ENCODE results near the gene TEKT5.
"Not testable (repeated sequence)": the region's sequence is repeated elsewhere in the genome, so short reads cannot be mapped to it uniquely, and the experiment has no call there.

TEKT5 gene

GRCh38 chr16:10660950-10661635 is 33.6 kb downstream of the TEKT5 start:
- DNase-seq (ENCODE audit: low read depth in 1 of 2, low spot score in 1 of 2): no peak

DNA sequence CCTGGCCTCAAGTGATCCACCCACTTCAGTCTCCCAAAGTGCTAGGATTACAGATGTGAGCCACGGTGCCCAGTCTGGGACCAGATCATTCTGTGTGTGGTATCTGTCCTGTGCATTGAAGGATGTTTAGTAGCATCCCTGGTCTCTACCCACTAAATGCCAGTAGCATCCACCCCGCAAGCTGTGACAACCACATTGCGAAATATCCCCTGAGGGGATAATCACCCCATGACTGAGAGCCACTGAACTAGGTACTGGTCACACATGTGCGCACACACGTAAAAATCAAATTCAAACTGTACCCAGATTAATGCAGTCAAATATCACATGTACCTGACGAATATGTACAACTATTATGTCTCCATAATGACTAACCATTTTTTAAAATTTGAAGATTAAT is 35.8 kb downstream of the TEKT5 start:
- no peak for DNase-seq (ENCODE audit: low read depth in 1 of 2, low spot score in 1 of 2)

- DNase-seq (ENCODE audit: low read depth in 1 of 2, low spot score in 1 of 2): no peak
Measured at GRCh38 chr16:10657925-10658324, 36.8 kb downstream of the TEKT5 start.

GRCh38 chr16:10656618-10657017 is 38.1 kb downstream of the TEKT5 start:
- DNase-seq (ENCODE audit: low read depth in 1 of 2, low spot score in 1 of 2): no peak

- no peak for DNase-seq (ENCODE audit: low read depth in 1 of 2, low spot score in 1 of 2)
Measured at GRCh38 chr16:10655415-10655977, 39.2 kb downstream of the TEKT5 start.

DNA sequence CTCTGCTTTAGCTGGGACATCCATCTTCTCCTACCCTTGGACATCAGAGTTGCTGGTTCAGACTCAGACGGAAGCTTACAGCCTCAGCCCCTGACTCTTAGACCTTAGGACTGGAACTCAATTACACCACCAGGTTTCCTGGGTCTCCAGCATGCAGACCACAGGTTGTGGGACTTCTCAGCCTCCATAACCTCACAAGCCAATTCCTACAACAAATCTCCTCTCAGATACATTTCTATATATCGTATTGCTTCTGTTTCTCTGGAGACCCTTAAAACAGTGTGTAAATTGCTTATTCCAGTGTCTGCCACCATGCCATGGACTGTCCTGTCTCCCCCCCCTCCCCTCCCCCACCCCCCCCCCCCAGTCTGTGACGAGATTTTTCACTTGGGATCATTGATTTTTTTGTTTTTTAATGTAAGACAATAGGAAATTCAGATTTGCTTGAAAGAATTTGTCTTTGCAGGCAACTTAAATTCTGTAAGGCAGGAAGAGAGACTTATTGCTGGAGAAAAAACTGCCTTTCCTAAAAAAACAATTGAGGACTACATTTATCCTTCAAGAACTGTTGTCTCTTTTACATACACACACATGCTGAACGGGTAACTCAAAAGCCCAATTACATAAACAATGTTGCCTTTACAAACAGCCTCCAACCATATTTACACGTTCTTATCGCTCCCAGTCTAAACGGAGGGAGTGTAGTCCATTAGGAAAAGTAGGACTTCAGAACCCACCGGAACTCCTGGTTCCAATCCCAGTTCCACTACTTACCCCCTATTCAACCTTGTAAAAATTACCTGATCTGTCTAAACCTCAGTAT is 39.9 kb downstream of the TEKT5 start:
- DNase-seq (ENCODE audit: low read depth in 1 of 2, low spot score in 1 of 2): no peak

DNA sequence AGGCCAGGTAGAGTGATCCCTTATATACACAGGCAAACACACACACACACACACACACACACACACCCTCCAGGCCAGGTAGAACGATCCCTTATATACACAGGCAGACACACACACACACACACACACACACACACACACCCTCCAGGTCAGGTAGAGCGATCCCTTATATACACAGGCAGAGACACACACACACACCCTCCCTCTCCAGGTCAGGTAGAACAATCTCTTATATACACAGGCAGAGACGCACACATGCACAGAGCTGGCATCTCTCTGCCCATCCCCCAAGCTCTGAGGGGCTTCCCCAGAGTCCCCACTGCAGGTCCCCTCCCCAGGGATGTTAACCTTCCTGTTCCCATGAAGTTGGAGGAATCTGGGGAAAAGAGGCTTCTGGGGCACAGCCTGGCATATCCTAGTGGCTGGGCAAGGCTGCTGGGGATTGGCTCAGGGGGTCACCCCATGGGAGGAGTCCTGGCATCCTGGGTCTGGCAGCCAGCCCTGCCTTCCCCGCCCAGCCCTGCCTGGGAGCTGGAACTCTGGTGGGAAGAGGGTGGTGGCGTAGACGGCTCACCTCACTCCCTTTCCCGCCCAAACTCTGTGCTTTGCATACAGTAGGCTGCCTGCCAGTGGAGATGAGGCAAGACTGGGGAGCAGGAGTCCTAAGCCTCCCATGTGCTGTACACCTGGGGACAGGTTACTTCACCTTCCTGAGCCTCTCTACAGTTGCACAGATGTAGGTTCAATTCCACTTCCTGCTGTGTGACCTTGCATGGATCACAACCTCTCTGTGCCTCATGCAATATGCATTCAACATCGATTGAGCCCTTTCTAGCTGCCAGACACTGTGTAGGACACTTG is 41.8 kb downstream of the TEKT5 start:
- DNase-seq (ENCODE audit: low read depth in 1 of 2, low spot score in 1 of 2): no peak

DNA sequence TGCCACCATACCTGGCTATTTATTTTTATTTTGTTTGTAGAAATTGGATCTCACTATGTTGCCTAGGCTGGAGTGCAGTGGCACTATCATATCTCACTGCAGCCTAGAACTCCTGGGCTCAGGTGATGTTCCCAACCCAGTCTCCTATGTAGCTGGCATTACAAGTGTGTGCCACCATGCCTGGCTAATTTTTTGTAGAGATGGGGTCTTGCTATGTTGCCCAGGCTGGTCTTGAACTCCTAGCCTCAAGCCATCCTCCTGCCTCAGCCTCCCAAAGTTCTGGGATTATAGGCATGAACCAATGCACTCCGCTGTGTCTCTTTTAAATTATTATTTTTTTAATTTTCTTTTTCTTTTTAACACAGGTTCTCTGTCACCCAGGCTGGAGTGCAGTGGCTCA is 45.6 kb downstream of the TEKT5 start:
- DNase-seq (ENCODE audit: low read depth in 1 of 2, low spot score in 1 of 2): not testable (repeated sequence)

DNA sequence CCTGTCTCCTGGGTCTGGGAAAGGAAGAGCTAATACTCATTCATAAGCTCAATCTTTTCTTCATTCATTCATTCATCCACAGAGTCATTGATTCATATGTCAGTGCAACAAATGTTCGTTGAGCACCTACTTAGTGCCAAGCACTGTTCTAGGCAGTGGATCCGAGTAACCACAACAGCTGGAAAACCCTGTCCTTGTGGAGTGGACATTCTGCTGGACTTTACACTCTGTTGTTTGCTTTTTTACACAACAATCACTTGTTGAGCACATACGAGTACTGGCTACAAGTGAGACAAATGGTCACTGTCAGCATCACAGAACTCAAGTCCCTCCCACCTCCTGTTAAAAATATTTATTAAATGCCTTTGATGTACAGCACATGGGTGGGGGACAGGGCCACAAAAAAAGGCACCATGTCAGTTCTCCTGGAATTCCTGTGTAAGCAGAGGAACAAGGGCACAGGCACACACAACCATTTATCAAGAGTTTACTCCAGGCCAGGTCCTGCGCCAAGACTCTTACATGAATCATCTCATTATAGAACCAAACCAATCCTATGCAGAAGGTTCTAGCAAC is 46.9 kb downstream of the TEKT5 start:
- DNase-seq (ENCODE audit: low read depth in 1 of 2, low spot score in 1 of 2): no peak

- DNase-seq (ENCODE audit: low read depth in 1 of 2, low spot score in 1 of 2): no peak
Measured at GRCh38 chr16:10647264-10647720, 47.4 kb downstream of the TEKT5 start.

DNA sequence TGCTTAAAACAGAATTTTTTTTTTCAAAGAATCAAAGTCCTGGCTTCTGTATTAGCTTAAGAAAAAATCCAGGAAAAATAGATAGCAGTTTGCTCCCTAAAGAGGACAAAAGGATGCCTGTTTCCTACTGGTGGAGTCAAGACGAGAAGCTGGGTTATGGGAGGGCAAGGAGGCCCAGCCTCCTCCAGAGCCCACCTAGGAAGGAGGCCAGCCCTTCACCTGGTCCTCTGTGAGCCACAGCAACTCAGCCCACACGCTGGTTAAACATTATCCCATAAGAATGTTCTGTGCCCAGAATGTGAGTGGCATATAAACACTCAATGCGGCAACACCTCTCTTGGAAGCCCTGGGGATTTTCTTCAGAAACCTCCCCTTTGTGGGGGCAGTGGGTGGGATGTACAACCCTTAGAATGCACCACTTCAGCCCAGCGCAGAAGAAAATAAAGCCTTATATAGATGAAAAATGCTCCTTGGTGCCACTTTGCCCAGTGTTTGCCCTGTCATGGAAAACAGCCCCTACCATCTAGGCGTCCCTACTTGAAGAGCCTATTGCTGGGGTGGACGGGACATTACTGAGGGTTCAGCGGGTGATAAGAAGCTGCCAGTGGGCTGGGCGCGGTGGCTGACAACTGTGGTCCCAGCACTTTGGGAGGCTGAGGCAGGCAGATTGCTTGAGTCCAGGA is 48.0 kb downstream of the TEKT5 start:
- no peak for DNase-seq (ENCODE audit: low read depth in 1 of 2, low spot score in 1 of 2)

DNA sequence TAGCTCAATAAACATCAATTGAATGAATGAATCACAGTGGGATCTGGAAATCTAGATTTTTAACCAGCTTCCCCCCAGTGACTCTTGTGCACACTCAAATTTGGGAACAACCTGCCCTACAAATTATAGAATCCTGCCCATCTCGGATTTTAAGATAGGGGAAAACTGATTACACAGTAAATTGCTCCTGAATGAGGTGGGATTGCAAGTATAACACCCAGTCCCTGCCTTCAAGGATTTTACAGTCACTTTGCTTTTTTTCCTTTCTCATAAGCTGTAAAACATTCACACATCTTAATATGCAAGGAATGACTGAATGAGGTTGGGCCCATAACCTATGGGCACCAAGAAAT is 48.5 kb downstream of the TEKT5 start:
- DNase-seq (ENCODE audit: low read depth in 1 of 2, low spot score in 1 of 2): no peak

GRCh38 chr16:10644092-10644491 is 50.6 kb downstream of the TEKT5 start:
- DNase-seq (ENCODE audit: low read depth in 1 of 2, low spot score in 1 of 2): no peak

DNA sequence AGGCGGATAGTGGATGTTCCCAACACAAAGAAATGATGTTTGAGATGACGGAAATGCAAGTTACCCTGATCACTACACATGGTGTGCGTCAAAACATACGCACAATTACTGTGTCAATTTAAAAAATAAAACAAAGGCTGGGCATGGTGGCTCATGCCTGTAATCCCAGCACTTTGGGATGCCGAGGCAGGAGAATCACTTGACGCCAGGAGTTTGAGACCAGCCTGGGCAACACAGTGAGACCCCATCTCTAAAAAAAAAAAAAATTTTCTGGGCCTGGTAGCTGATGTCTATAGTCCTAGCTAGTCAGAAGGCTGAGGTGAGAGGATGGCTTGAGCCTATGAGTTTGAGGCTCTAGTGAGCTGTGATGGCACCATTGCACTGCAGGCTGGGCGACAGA is 51.8 kb downstream of the TEKT5 start:
- no peak for DNase-seq (ENCODE audit: low read depth in 1 of 2, low spot score in 1 of 2)

DNA sequence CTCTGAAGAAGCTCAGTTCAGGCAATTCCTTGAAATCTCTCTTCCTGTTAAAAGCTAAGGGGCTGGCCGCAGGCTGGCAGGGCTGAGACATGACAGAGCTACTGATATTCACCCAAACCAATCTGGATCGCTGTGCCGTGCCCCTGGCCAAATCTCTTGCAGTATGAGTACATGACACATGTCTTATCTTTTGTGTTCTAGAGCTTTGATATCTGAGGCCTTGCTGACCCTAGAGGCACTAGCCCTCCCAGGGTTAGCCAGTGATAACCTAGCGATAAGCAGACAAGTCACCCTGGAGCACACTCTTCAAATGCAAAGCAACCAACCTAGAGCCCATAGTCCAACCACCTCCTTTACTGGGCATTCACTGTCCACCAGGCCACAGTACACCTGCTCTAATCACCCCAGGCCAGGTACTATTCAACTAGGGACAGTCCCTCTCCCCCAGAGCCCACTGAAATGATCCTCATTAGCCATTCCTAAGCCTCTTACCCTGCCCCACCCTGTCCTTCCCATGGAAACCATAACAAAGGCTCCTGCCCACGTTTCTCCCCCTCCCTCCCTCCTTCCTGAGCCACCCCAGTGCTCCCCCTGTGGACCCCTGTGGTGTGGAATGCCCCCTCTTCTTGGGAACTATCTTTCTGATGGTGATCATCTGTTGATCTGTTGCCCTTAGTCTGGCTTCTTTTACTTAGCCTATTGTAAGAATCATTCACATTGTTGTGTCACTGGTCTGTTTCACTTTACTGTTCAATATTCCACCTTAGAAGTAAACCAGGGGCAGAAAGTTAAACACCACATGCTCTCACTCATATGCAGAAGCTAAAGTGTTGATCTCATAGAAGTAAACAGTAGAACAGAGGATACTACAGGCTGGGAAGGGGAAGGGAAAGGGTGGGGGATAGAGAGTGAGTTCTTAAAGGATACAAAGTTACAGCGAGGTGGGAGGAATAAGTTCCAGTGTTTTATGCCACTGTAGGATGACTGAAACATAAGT is 52.5 kb downstream of the TEKT5 start:
- DNase-seq (ENCODE audit: low read depth in 1 of 2, low spot score in 1 of 2): no peak

DNA sequence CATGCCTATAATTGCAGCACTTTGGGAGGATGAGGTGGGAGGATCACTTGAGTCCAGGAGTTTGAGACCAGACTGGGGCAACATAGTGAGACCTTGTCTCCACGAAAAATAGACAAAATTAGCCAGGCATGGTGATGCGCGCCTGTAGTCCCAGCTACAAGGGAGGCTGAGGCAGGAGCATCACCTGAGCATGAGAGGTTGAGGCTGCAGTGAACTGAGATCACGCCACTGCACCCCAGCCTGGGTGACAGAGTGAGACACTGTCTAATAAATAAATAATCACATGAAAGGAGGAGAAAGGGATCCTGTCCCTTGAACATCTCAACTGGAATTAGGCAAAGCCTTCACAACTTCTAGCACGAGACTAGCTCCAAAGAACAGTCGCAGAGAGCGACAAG is 53.2 kb downstream of the TEKT5 start:
- no peak for DNase-seq (ENCODE audit: low read depth in 1 of 2, low spot score in 1 of 2)

GRCh38 chr16:10640934-10641333 is 53.8 kb downstream of the TEKT5 start:
- DNase-seq (ENCODE audit: low read depth in 1 of 2, low spot score in 1 of 2): no peak

DNA sequence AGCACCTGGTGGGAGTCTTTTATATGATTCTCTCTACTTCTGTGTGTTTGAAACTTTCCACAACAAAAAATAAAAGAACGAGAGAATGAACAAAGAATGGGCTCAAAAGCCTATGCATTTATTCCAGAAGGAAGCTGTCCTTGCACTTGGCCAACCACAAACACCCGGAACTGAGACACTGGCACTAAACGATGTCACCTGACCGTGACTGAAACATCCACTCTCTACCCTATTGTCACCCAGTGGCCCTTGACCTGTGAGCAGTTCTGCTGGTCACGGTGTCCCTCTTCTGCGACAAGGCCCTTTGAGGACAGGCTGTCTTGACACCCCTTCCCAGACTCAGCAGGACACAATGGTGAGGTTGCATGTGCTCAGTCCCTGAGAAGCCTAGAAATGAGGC is 56.6 kb downstream of the TEKT5 start:
- no peak for DNase-seq (ENCODE audit: low read depth in 1 of 2, low spot score in 1 of 2)

DNA sequence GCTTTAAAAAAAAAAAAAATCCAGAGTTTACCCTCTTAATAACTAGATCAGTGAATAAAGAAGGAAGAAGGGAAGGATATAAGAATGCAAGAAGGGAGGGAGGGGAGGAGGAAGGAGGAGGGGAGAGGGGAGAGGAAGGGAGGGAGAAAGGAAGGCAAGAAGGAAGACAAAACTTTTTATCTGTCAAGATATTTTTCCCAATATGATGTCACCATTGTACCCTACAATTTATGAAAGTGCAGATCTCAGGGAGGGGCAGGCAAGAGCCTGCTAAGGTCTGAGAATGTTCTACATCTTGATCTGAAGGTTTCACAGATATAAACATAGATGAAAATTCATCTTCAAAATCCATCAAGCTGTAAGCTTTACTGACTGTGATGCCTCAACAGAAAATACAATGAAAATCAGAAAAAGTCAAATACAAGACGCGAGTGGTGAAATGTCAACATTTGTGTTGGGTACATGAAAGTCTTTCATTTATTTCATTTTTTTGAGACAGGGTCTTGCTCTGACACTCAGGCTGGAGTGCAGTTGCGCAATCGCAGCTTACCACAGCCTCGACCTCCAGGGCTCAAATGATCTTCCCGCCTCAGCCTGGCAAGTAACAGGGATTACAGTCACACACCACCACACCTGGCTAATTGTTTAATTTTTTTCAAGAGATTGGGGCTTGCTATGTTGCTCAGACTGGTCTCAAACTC is 57.2 kb downstream of the TEKT5 start:
- no peak for DNase-seq (ENCODE audit: low read depth in 1 of 2, low spot score in 1 of 2)
